Omental fat pad (tissue), 4 donors: ENCODE measurements around the gene NDUFS7. TPM values are rescaled to one million over a fixed set of nuclear protein-coding genes. Genes with fewer than 3 reads are reported as not detected.

Experiments
- ATAC-seq: fragments of 150-250 bp; one replicate; pipeline ENCODE4 v1.9.1; 2016; ENCODE audit warnings: mild to moderate bottlenecking, moderate library complexity; ENCODE audit not compliant: low FRiP score
- DNase-seq: peaks from one replicate; pipeline ENCODE4 v3.0.0-alpha.2; 2019; ENCODE audit warnings: low spot score
- CTCF ChIP-seq, 3 donors: fragments of 450-650 bp; IDR thresholded peaks; one replicate each; pipeline ENCODE4 v1.5.1; 2016 to 2017; ENCODE audit warnings: antibody characterized with exemption in 3 of 3, mild to moderate bottlenecking in 3 of 3, moderate library complexity in 2 of 3
- total RNA-seq, 4 donors: library from RNA; depleted of rRNA; stranded (reverse); fragments of >200 nt; gene quantifications; one replicate each; pipeline ENCODE4 v1.1.0, GENCODE V29; 2016

The NDUFS7 gene
- total RNA-seq, 4 donors from 2014 or later: 80.3 to 121 (median 114) TPM

DNA sequence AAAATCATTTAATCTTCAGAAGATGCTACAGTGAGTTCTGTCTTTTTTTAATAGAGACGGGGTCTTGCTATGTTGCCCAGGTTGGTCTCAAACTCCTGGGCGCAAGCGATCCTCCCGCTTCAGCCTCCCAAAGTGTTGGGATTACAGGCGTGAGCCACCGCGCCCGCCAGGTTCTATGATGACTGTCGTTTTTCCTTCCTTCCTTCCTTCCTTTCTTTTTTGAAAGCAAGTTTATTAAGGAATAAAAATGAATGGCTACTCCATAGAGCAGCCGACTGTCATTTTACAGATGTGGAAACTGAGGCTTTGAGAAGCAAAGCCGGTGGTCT lies 18.1 kb downstream of the NDUFS7 start:
- no peak for ATAC-seq
- no peak for TF ChIP-seq CTCF (IDR thresholded peaks at IDR 0.05)
- no peak for DNase-seq

- DNase-seq: no peak
- ATAC-seq: no peak
- TF ChIP-seq CTCF (IDR thresholded peaks at IDR 0.05): no peak
Observed at GRCh38 chr19:1402411-1403070, 18.8 kb downstream of the NDUFS7 start.

DNA sequence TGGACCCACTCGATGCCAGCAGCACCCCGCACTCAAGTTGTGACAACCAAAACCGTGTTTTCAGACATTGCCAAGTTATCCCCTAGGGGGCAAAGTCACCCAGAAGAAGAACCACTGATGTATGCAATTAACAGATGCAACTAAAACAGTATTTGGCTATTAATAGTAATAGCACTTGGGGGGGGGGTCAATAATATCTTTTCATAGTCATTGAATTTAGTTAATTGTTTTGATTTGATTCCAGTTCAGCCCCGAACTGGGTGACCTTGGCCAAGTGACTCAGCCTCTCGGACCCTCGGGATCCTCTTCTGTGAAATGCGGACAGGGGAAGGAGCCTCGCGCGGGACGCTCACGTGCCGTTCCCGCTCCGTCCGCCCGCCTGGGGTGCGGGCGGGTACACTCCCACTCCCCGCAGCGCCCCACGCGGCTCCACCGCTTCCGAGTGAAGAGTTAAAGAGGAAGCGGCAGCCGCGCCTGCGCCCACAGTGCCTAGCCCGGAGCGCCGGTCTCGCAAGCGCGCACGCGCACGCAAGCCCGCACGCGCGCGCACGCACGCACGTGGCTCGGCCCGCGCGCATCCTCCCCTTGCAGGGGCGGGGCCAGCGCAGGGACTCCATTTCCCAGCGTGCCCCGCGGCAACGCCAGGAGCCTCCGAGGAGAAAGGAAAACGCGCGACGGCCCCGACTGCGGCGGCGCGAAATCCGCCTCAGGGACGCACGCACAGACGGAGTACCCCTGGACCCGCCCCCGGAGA lies 23.2 kb downstream of the NDUFS7 start:
- no peak for TF ChIP-seq CTCF (IDR thresholded peaks at IDR 0.05)
- ATAC-seq (peak; percentile 93), DNase-seq (peak; percentile 95)

- no peak for DNase-seq
- peak; percentile 15 for ATAC-seq
Observed at GRCh38 chr19:1407528-1408299, 24.0 kb downstream of the NDUFS7 start, which contains the start of gene DAZAP1. Gene DAZAP1, plus strand, starts transcription at chr19:1407586. Its CDS starts 188 bp downstream, at chr19:1407774.

DNA sequence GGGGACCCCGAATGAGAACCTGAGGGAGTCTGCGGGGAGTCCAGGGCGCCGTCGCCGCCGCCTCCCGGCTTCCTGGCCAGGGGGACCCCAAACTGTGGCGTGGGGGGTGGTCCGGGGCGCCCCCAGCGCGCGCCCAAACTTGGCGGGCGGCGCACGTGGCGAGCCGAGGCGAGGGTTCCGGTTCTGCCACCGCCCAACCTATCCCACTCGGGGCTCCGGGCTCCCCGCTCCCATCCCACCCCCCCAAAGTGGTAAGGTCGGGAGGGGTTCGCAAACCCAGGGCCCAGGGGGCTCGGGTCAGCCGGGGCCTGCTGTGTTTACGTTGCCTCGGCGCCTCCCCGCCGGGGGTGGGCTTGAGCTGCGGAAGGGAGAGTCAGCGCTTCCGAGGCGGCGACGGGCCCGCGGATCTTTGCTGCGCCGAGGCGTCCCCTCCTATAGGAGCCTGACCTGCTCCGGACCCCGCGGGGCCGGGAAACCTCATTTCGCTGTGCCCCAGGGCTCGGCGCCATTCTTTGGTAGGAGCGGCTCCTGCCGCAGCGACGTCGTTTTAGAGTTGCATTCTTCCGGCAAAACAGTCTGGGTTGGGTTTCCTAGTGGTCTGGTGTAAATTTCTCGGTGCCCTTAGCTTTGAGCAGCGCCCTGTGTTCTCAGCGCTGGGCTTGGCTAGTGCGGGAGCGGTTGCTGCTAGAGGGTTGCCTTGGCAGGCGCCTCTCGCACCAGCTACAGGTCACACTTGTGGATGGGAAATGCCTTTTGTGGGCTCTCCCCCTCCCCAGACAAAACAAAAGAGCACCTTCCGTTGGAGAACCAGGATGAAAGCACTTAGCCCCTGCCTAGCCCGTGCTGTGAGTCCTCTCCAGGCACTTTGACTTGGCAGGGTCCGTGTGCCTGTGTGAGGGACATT lies 24.8 kb downstream of the NDUFS7 start:
- ATAC-seq: no peak
- no peak for TF ChIP-seq CTCF (IDR thresholded peaks at IDR 0.05)
- no peak for DNase-seq

More at GRCh38 chr19:1407528-1408299, 24.0 kb downstream of the NDUFS7 start, which contains the start of gene DAZAP1:
- TF ChIP-seq CTCF (IDR thresholded peaks at IDR 0.05): no peak
